Fibroblast of lung (primary cell): Measurements from ENCODE around the gene ROBO1. TPM values are rescaled to one million over a fixed set of nuclear protein-coding genes. Genes with fewer than 3 reads are reported as not detected.

Experiments used
- DNase-seq, 2 donors: peaks; one replicate each; pipeline versions ENCODE4 v3.0.0 to v3.0.0-alpha.2; 2010; ENCODE audit warnings: low read depth in 2 of 2
- H2AFZ ChIP-seq: 2 replicates; pipeline ENCODE4 v1.5.1; 2012; ENCODE audit warnings: low read length, control low read depth, inconsistent platforms
- H3K27ac ChIP-seq: 2 replicates; pipeline ENCODE4 v1.5.1; 2011; ENCODE audit warnings: low read length, control low read depth; ENCODE audit not compliant: insufficient read depth
- H3K27me3 ChIP-seq: 2 replicates; pipeline ENCODE4 v1.5.1; 2011; ENCODE audit warnings: mild to moderate bottlenecking, low read length; ENCODE audit not compliant: control insufficient read depth, insufficient read depth
- H3K36me3 ChIP-seq: 2 replicates; pipeline ENCODE4 v1.5.1; 2011; ENCODE audit warnings: low read length; ENCODE audit not compliant: control insufficient read depth, insufficient read depth
- H3K4me1 ChIP-seq: 2 replicates; pipeline ENCODE4 v1.5.1; 2011; ENCODE audit warnings: low read length; ENCODE audit not compliant: control insufficient read depth, insufficient read depth; ENCODE audit errors: extremely low read depth
- H3K4me2 ChIP-seq: 2 replicates; pipeline ENCODE4 v1.5.1; 2011; ENCODE audit warnings: low read length, control low read depth; ENCODE audit not compliant: insufficient read depth; ENCODE audit errors: extremely low read depth
- H3K4me3 ChIP-seq, 4 experiments: fragments of 200-600 bp in 1 of 4; sonication (generic) in 1 of 4; replicated peaks in 1 of 4; 2 replicates each; pipeline ENCODE4 v1.5.1; 2011 to 2016; ENCODE audit warnings: low read length in 4 of 4, low read depth in 3 of 4, mild to moderate bottlenecking in 3 of 4, control low read depth in 2 of 4, inconsistent platforms in 1 of 4, mixed read lengths in 1 of 4; ENCODE audit not compliant: insufficient read depth in 1 of 4; ENCODE audit errors: control extremely low read depth in 1 of 4
- H3K79me2 ChIP-seq: 2 replicates; pipeline ENCODE4 v1.5.1; 2012; ENCODE audit warnings: mild to moderate bottlenecking, low read length, inconsistent platforms; ENCODE audit not compliant: control insufficient read depth, insufficient read depth
- H3K9ac ChIP-seq: 2 replicates; pipeline ENCODE4 v1.5.1; 2011; ENCODE audit warnings: mild to moderate bottlenecking, low read length, control low read depth; ENCODE audit not compliant: insufficient read depth
- H3K9me3 ChIP-seq: 2 replicates; pipeline ENCODE4 v1.5.1; 2012; ENCODE audit warnings: low read depth, low read length; ENCODE audit not compliant: control insufficient read depth, insufficient read depth
- H4K20me1 ChIP-seq: 2 replicates; pipeline ENCODE4 v1.5.1; 2011; ENCODE audit warnings: low read length; ENCODE audit not compliant: control insufficient read depth, insufficient read depth; ENCODE audit errors: extremely low read depth
- CTCF ChIP-seq, 2 donors: IDR thresholded peaks in 1 of 2; conservative IDR thresholded peaks in 1 of 2; 1 replicate in 1 of 2; 2 replicates in 1 of 2; pipeline ENCODE4 v1.5.1; 2011 to 2012; ENCODE audit warnings: low read length in 2 of 2, control low read depth in 1 of 2, inconsistent platforms in 1 of 2, low read depth in 1 of 2, mild to moderate bottlenecking in 1 of 2
- EZH2 ChIP-seq: IDR thresholded peaks from 2 replicates; pipeline ENCODE4 v1.5.1; 2012; ENCODE audit warnings: low read length, control low read depth, mild to moderate bottlenecking; ENCODE audit errors: missing control alignments
- polyA plus RNA-seq, 2 donors: library from polyadenylated mRNA; depleted of rRNA in 1 of 2; stranded (reverse) in 1 of 2; unstranded in 1 of 2; fragments of >200 nt; gene quantifications; 2 replicates each; pipeline ENCODE4 v1.2.1, GENCODE V29; 2011 to 2012; ENCODE audit warnings: missing spikeins in 1 of 2
- total RNA-seq: library from RNA; depleted of rRNA; stranded (reverse); fragments of >200 nt; gene quantifications from 2 replicates; pipeline ENCODE4 v1.2.1, GENCODE V29; 2014

ROBO1 gene
- total and polyA plus RNA-seq, 2 donors (not counting 1 experiment from before 2014, with no cell fraction given), result 53.8 to 104 TPM

- Histone ChIP-seq H3K4me3 (no peak overlapping the region), H4K20me1 (no peaks in the 10 kb centered on the region), H3K27ac (no peak overlapping the region), H3K27me3 (no peaks in the 10 kb centered on the region), H3K9me3 (no peaks in the 10 kb centered on the region), H3K9ac (no peak overlapping the region), H3K4me1 (no peaks in the 10 kb centered on the region), H3K4me2 (no peak overlapping the region), H3K79me2 (no peaks in the 10 kb centered on the region), H2AFZ (no peak overlapping the region), H3K36me3 (no peaks in the 10 kb centered on the region)
- TF ChIP-seq EZH2 (no peak), CTCF (conservative IDR thresholded peaks at IDR 0.05 in 1 of 2, IDR thresholded peaks at IDR 0.05 in 1 of 2; ENCODE audit: low read depth in 1 of 2, low read length in 2 of 2) (no peak)
- DNase-seq, result no peak
These were observed 306.5 kb downstream of the ROBO1 start for GRCh38 chr3:79461129-79461792.

GRCh38 chr3:79453600-79453999, 314.2 kb downstream of the ROBO1 start:
- H3K27ac ChIP-seq, result no peak overlapping the region
- H3K4me1 ChIP-seq, result no peaks in the 10 kb centered on the region
- no peak overlapping the region for H3K9ac ChIP-seq
- no peaks in the 10 kb centered on the region for H3K36me3 ChIP-seq
- H4K20me1 ChIP-seq, result no peaks in the 10 kb centered on the region
- no peak overlapping the region for H3K4me3 ChIP-seq
- no peak for TF ChIP-seq EZH2
- H3K9me3 ChIP-seq, result no peaks in the 10 kb centered on the region
- no peak overlapping the region for H2AFZ ChIP-seq
- no peaks in the 10 kb centered on the region for H3K79me2 ChIP-seq
- H3K27me3 ChIP-seq, result no peaks in the 10 kb centered on the region
- no peak for DNase-seq
- H3K4me2 ChIP-seq, result no peak overlapping the region

- no peak overlapping the region for H3K4me2 ChIP-seq
- H3K27ac ChIP-seq, result no peak overlapping the region
- no peaks in the 10 kb centered on the region for H4K20me1 ChIP-seq
- no peaks in the 10 kb centered on the region for H3K36me3 ChIP-seq
- H3K9me3 ChIP-seq, result no peaks in the 10 kb centered on the region
- H3K79me2 ChIP-seq, result no peaks in the 10 kb centered on the region
- DNase-seq, result no peak
- no peak overlapping the region for H3K9ac ChIP-seq
- H3K4me1 ChIP-seq, result no peaks in the 10 kb centered on the region
- TF ChIP-seq EZH2 (no peak), CTCF (conservative IDR thresholded peaks at IDR 0.05 in 1 of 2, IDR thresholded peaks at IDR 0.05 in 1 of 2; ENCODE audit: low read depth in 1 of 2, low read length in 2 of 2) (no peak)
- no peak overlapping the region for H2AFZ ChIP-seq
- no peaks in the 10 kb centered on the region for H3K27me3 ChIP-seq
- no peak overlapping the region for H3K4me3 ChIP-seq
These were observed 331.4 kb downstream of the ROBO1 start for GRCh38 chr3:79436387-79436786.
